NCI-H510A treated with DMSO at 0.1 percent for 48 hours (cell line): ENCODE measurements around the gene HNRNPA2B1.

Experiments used
- DNase-seq: peaks from one replicate; lab custom pipeline; 2025; lab: John Stamatoyannopoulos, UW

Gene HNRNPA2B1

GRCh38 chr7:26200444-26201246 lies at the start of gene HNRNPA2B1:
Gene HNRNPA2B1, minus strand, starts transcription at chr7:26200746. Its CDS starts 169 bp downstream, at chr7:26200577.
- DNase-seq, result peak; percentile 99

- DNase-seq, result no peak
Observed at GRCh38 chr7:26250239-26250638, 49.7 kb upstream of the HNRNPA2B1 start.

- no peak for DNase-seq
Observed at GRCh38 chr7:26245150-26245549, 44.6 kb upstream of the HNRNPA2B1 start.

- no peak for DNase-seq
Observed at GRCh38 chr7:26238032-26238431, 37.5 kb upstream of the HNRNPA2B1 start.

GRCh38 chr7:26237035-26237807 lies 36.7 kb upstream of the HNRNPA2B1 start:
- no peak for DNase-seq

GRCh38 chr7:26233902-26234511 lies 33.5 kb upstream of the HNRNPA2B1 start:
- no peak for DNase-seq

- DNase-seq, result no peak
Observed at GRCh38 chr7:26227987-26228386, 27.4 kb upstream of the HNRNPA2B1 start.

GRCh38 chr7:26224359-26224758 lies 23.8 kb upstream of the HNRNPA2B1 start:
- no peak for DNase-seq

GRCh38 chr7:26216049-26216448 lies 15.5 kb upstream of the HNRNPA2B1 start:
- no peak for DNase-seq

GRCh38 chr7:26213807-26214515 lies 13.4 kb upstream of the HNRNPA2B1 start:
- no peak for DNase-seq

- no peak for DNase-seq
Observed at GRCh38 chr7:26212921-26213718, 12.6 kb upstream of the HNRNPA2B1 start.

- DNase-seq, result no peak
Observed at GRCh38 chr7:26208040-26208439, 7.5 kb upstream of the HNRNPA2B1 start.

- DNase-seq, result no peak
Observed at GRCh38 chr7:26203016-26203415, 2.5 kb upstream of the HNRNPA2B1 start.

- no peak for DNase-seq
Observed at GRCh38 chr7:26202019-26202990, 1.8 kb upstream of the HNRNPA2B1 start.

GRCh38 chr7:26201247-26202018 lies 887 bp upstream of the HNRNPA2B1 start, which contains the start of gene CBX3:
Gene CBX3, plus strand, starts transcription at chr7:26201745. Its CDS starts 1,254 bp downstream, at chr7:26202999.
- DNase-seq, result peak; percentile 93

- peak; percentile 85 for DNase-seq
Observed at GRCh38 chr7:26200038-26200443, 505 bp downstream of the HNRNPA2B1 start.

- peak; percentile 70 for DNase-seq
Observed at GRCh38 chr7:26199301-26200037, 1.1 kb downstream of the HNRNPA2B1 start.

GRCh38 chr7:26198781-26199169 lies 1.8 kb downstream of the HNRNPA2B1 start:
- DNase-seq, result no peak
